WERI-Rb-1 (cell line): ENCODE measurements around the gene TRIM4.
"Not testable (repeated sequence)": the region's sequence is repeated elsewhere in the genome, so short reads cannot be mapped to it uniquely, and the experiment has no call there.

Source experiments
- DNase-seq: peaks from one replicate; pipeline ENCODE4 v3.0.0-alpha.2; 2020
- H3K27ac ChIP-seq: fragments of 250-450 bp; sonication (Bioruptor Pico); 2 replicates; pipeline ENCODE4 v1.5.1; 2020; ENCODE audit warnings: mild to moderate bottlenecking, moderate library complexity
- H3K27me3 ChIP-seq: fragments of 250-450 bp; sonication (Bioruptor Pico); 2 replicates; pipeline ENCODE4 v1.5.1; 2021; ENCODE audit warnings: mild to moderate bottlenecking, low read depth, moderate library complexity; ENCODE audit not compliant: insufficient read depth, severe bottlenecking
- H3K36me3 ChIP-seq: fragments of 250-450 bp; sonication (Bioruptor Pico); 2 replicates; pipeline ENCODE4 v1.5.1; 2020; ENCODE audit warnings: mild to moderate bottlenecking, moderate library complexity
- H3K4me3 ChIP-seq: 2 replicates; pipeline ENCODE4 v1.5.1; 2011; ENCODE audit warnings: low read depth, mild to moderate bottlenecking, control low read depth, low read length
- H3K9me3 ChIP-seq: fragments of 250-450 bp; sonication (Bioruptor Pico); 2 replicates; pipeline ENCODE4 v1.5.1; 2021; ENCODE audit warnings: mild to moderate bottlenecking, moderate library complexity; ENCODE audit not compliant: severe bottlenecking
- TF ChIP-seq, protein P1 (sequence below): IDR thresholded peaks from 2 replicates; pipeline ENCODE4 v1.5.1; 2011; ENCODE audit warnings: low read depth, mild to moderate bottlenecking, control low read depth, inconsistent platforms, low read length

TRIM4 gene

DNA sequence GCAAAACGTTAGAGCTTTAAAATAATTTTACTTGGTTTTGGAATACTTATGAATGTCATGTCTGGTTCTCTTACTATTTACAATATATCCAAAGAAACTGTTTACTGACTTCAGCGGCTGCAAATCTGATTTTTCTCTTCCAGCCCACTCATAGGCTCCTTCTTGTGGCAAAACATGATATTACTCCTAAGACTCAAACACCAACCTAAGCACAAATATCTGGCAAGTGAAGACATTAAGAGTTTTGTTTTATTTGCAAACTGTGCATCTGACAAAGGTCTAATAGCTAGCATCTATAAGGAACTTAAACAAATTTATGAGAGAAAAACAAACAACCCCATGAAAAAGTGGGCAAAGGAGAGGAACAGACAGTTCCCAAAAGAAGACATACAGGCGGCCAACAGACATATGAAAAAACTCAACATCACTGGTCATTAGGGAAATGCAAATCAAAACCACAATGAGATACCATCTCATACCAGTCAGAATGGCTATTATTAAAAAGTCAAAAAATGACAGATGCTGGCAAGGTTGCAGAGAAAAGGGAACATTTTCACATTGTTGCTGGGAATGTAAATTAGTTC, 30.4 kb upstream of the TRIM4 start:
- H3K9me3 ChIP-seq = peaks cover 10% of the 10 kb centered on the region
- no peak for DNase-seq
- TF ChIP-seq, protein P1, sequence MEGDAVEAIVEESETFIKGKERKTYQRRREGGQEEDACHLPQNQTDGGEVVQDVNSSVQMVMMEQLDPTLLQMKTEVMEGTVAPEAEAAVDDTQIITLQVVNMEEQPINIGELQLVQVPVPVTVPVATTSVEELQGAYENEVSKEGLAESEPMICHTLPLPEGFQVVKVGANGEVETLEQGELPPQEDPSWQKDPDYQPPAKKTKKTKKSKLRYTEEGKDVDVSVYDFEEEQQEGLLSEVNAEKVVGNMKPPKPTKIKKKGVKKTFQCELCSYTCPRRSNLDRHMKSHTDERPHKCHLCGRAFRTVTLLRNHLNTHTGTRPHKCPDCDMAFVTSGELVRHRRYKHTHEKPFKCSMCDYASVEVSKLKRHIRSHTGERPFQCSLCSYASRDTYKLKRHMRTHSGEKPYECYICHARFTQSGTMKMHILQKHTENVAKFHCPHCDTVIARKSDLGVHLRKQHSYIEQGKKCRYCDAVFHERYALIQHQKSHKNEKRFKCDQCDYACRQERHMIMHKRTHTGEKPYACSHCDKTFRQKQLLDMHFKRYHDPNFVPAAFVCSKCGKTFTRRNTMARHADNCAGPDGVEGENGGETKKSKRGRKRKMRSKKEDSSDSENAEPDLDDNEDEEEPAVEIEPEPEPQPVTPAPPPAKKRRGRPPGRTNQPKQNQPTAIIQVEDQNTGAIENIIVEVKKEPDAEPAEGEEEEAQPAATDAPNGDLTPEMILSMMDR = peak; percentile 35; the same call in 1 of the 2 replicates
- H3K27ac ChIP-seq = no peak overlapping the region
- H3K36me3 ChIP-seq = no peaks in the 10 kb centered on the region
- no peak overlapping the region for H3K4me3 ChIP-seq
- H3K27me3 ChIP-seq = peaks cover under 1% of the 10 kb centered on the region

- Histone ChIP-seq H3K4me3 (no peak overlapping the region), H3K27ac (no peak overlapping the region), H3K36me3 (no peaks in the 10 kb centered on the region), H3K9me3 (peaks cover 10% of the 10 kb centered on the region), H3K27me3 (no peaks in the 10 kb centered on the region)
- no peak for DNase-seq
- TF ChIP-seq, protein P1 = no peak
Measured at GRCh38 chr7:99947608-99948007, 28.3 kb upstream of the TRIM4 start.

- Histone ChIP-seq H3K36me3 (no peaks in the 10 kb centered on the region), H3K27ac (no peak overlapping the region), H3K9me3 (peaks cover 1% of the 10 kb centered on the region), H3K27me3 (no peaks in the 10 kb centered on the region), H3K4me3 (no peak overlapping the region)
- TF ChIP-seq, protein P1 = no peak
- no peak for DNase-seq
Measured at GRCh38 chr7:99944497-99945070, 25.3 kb upstream of the TRIM4 start.

DNA sequence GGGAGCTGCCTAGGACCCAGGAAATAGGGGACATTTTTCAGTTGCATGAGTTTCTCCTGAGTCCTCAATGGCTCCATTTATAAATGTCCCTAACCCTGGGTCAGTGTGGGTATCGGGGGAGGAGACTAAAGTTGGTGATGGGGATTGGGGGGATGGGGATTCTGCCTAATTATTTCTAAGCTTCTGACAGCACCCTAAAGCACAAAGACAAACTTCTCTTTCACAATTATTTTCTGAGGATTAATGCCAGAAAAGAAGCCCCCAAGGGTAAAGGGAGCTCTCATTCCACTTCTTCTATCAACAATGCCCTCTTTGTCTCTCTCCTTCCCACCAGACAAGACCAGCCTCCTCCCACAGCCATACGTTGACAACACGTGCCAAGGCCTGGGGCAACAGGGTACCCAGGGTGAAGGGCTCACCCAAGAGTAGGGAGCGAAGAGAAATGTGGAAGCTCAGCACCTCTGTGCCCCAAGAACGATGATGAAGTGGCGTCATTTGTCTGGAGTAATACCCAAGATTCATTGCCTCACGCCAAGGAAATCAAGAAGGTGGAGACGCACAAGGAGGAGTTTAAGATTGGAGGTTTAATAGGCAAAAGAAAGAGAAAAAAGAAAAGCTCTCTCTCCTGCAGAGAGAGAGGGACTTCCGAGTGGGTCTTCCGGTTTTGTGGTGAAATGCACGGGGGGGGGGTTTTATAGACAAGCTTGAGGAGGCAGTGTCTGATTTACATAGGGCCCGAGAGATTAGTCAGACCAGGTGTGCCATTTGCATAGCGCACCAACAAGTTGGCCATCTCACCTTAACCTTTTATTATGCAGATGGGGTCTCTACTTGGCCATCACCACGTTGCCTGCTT, 24.5 kb upstream of the TRIM4 start:
- Histone ChIP-seq H3K36me3 (no peaks in the 10 kb centered on the region), H3K27ac (no peak overlapping the region), H3K9me3 (peaks cover 8% of the 10 kb centered on the region), H3K4me3 (no peak overlapping the region), H3K27me3 (no peaks in the 10 kb centered on the region)
- TF ChIP-seq, protein P1 = no peak
- DNase-seq = no peak

GRCh38 chr7:99938296-99938695, 19.0 kb upstream of the TRIM4 start:
- Histone ChIP-seq H3K27ac (no peak overlapping the region), H3K9me3 (peaks cover 16% of the 10 kb centered on the region), H3K27me3 (no peaks in the 10 kb centered on the region), H3K36me3 (no peaks in the 10 kb centered on the region), H3K4me3 (no peak overlapping the region)
- TF ChIP-seq, protein P1 = no peak
- no peak for DNase-seq

DNA sequence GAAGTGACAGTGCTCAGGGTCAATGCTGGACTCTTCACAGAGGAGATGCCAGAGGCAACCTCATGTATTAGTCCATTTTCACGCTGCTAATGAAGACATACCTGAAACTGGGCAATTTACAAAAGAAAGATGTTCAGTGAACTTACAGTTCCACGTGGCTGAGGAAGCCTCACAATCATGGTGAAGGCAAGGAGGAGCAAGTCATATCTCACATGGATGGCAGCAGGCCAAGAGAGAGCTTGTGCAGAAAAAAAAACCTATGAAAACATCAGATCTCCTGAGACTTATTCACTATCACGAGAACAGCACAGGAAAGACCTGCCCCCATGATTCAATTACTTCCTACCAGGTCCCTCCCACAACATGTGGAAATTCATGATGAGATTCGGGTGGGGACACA, 15.7 kb upstream of the TRIM4 start:
- not testable (repeated sequence) for H3K27ac ChIP-seq, H3K36me3 ChIP-seq, DNase-seq, H3K27me3 ChIP-seq, H3K4me3 ChIP-seq
- H3K9me3 ChIP-seq = peaks cover 16% of the 10 kb centered on the region
